22Rv1 (cell line): ENCODE measurements around the gene FAM168A.

ENCODE experiments used
- H3K27ac ChIP-seq: fragments of 450-650 bp; 2 replicates; pipeline ENCODE4 v1.5.1; 2017
- CTCF ChIP-seq: fragments of 450-650 bp; IDR thresholded peaks from 2 replicates; pipeline ENCODE4 v1.5.1; 2017; ENCODE audit warnings: mild to moderate bottlenecking
- ZFX ChIP-seq: fragments of 450-650 bp; IDR thresholded peaks from 2 replicates; pipeline ENCODE4 v1.6.1; 2017; ENCODE audit warnings: antibody characterized with exemption, borderline replicate concordance

Gene FAM168A

GRCh38 chr11:73428227-73428626 is 169.7 kb downstream of the FAM168A start:
- TF ChIP-seq CTCF: no peak
- no peak for TF ChIP-seq ZFX
- no peak overlapping the region for H3K27ac ChIP-seq

GRCh38 chr11:73426219-73426850 is 171.6 kb downstream of the FAM168A start:
- TF ChIP-seq CTCF (no peak), ZFX (no peak)
- H3K27ac ChIP-seq: no peak overlapping the region

- TF ChIP-seq ZFX (no peak), CTCF (no peak)
- no peak overlapping the region for H3K27ac ChIP-seq
Measured at GRCh38 chr11:73425108-73425507, 172.8 kb downstream of the FAM168A start.

- TF ChIP-seq ZFX (no peak), CTCF (no peak)
- H3K27ac ChIP-seq: no peak overlapping the region
Measured at GRCh38 chr11:73423506-73423905, 174.4 kb downstream of the FAM168A start.

- H3K27ac ChIP-seq: no peak overlapping the region
- TF ChIP-seq ZFX: no peak
- TF ChIP-seq CTCF: no peak
Measured at GRCh38 chr11:73422886-73423285, 175.0 kb downstream of the FAM168A start.

- H3K27ac ChIP-seq: no peak overlapping the region
- TF ChIP-seq ZFX: no peak
- TF ChIP-seq CTCF: no peak
Measured at GRCh38 chr11:73420136-73420535, 177.8 kb downstream of the FAM168A start.

- TF ChIP-seq ZFX: no peak
- no peak for TF ChIP-seq CTCF
- no peak overlapping the region for H3K27ac ChIP-seq
Measured at GRCh38 chr11:73416786-73417185, 181.1 kb downstream of the FAM168A start.
